H9 (cell line): ENCODE results near the gene C11orf21. TPM values are rescaled to one million over a fixed set of nuclear protein-coding genes. Genes with fewer than 3 reads are reported as not detected.

Experiments
- DNase-seq: peaks from one replicate; pipeline ENCODE4 v3.0.0-alpha.2; 2017
- H2AFZ ChIP-seq: one replicate; pipeline ENCODE4 v1.6.1; 2013; ENCODE audit warnings: mild to moderate bottlenecking, low read length, control low read depth, moderate library complexity
- H2AK5ac ChIP-seq: 2 replicates; pipeline ENCODE4 v1.6.1; 2013; ENCODE audit warnings: low read length, control low read depth, mixed read lengths; ENCODE audit not compliant: insufficient read length
- H2BK120ac ChIP-seq: one replicate; pipeline ENCODE4 v1.6.1; 2013; ENCODE audit warnings: low read depth, mild to moderate bottlenecking, low read length, control low read depth, inconsistent platforms; ENCODE audit not compliant: poor library complexity, severe bottlenecking
- H2BK12ac ChIP-seq: 2 replicates; pipeline ENCODE4 v1.6.1; 2013; ENCODE audit warnings: low read length, control low read depth, mixed read lengths, low read depth; ENCODE audit not compliant: insufficient read length
- H2BK15ac ChIP-seq: 2 replicates; pipeline ENCODE4 v1.6.1; 2013; ENCODE audit warnings: low read depth, low read length, control low read depth
- H2BK20ac ChIP-seq: one replicate; pipeline ENCODE4 v1.6.1; 2013; ENCODE audit warnings: low read depth, mild to moderate bottlenecking, low read length, control low read depth, inconsistent platforms; ENCODE audit not compliant: poor library complexity, severe bottlenecking
- H2BK5ac ChIP-seq: 2 replicates; pipeline ENCODE4 v1.6.1; 2013; ENCODE audit warnings: low read length, control low read depth, mixed read lengths; ENCODE audit not compliant: insufficient read length
- H3K14ac ChIP-seq: 2 replicates; pipeline ENCODE4 v1.6.1; 2013; ENCODE audit warnings: low read length, control low read depth; ENCODE audit not compliant: insufficient read depth
- H3K18ac ChIP-seq: 2 replicates; pipeline ENCODE4 v1.6.1; 2013; ENCODE audit warnings: low read depth, mild to moderate bottlenecking, mixed read lengths, low read length, control low read depth; ENCODE audit not compliant: insufficient read length
- H3K23ac ChIP-seq: 2 replicates; pipeline ENCODE4 v1.6.1; 2013; ENCODE audit warnings: low read length, control low read depth, mixed read lengths, low read depth; ENCODE audit not compliant: insufficient read length
- H3K23me2 ChIP-seq: 2 replicates; pipeline ENCODE4 v1.6.1; 2013; ENCODE audit warnings: low read depth, mild to moderate bottlenecking, mixed read lengths, low read length, control low read depth; ENCODE audit not compliant: insufficient read length, poor library complexity, severe bottlenecking
- H3K27ac ChIP-seq: 2 replicates; pipeline ENCODE4 v1.5.1; 2013; ENCODE audit warnings: low read length, control low read depth, mixed read lengths, low read depth; ENCODE audit not compliant: insufficient read length
- H3K27me3 ChIP-seq: 2 replicates; pipeline ENCODE4 v1.6.1; 2013; ENCODE audit warnings: low read length, control low read depth, inconsistent platforms; ENCODE audit not compliant: insufficient read depth
- H3K4ac ChIP-seq: 2 replicates; pipeline ENCODE4 v1.6.1; 2013; ENCODE audit warnings: low read depth, mild to moderate bottlenecking, control low read depth, inconsistent platforms, low read length, moderate library complexity
- H3K4me1 ChIP-seq: 2 replicates; pipeline ENCODE4 v1.6.1; 2013; ENCODE audit warnings: low read length, control low read depth, inconsistent platforms; ENCODE audit not compliant: insufficient read depth
- H3K4me2 ChIP-seq: 2 replicates; pipeline ENCODE4 v1.6.1; 2013; ENCODE audit warnings: low read length, control low read depth, mixed read lengths; ENCODE audit not compliant: insufficient read length, insufficient read depth
- H3K56ac ChIP-seq: 2 replicates; pipeline ENCODE4 v1.6.1; 2013; ENCODE audit warnings: low read depth, mild to moderate bottlenecking, mixed read lengths, low read length, control low read depth; ENCODE audit not compliant: insufficient read length
- H3K79me1 ChIP-seq: 2 replicates; pipeline ENCODE4 v1.6.1; 2013; ENCODE audit warnings: low read depth, mild to moderate bottlenecking, moderate library complexity, low read length, control low read depth, inconsistent platforms; ENCODE audit not compliant: insufficient read depth, poor library complexity, severe bottlenecking
- H3K79me2 ChIP-seq: 2 replicates; pipeline ENCODE4 v1.6.1; 2013; ENCODE audit warnings: low read length, control low read depth, inconsistent platforms; ENCODE audit not compliant: insufficient read depth
- H3K9ac ChIP-seq: 2 replicates; pipeline ENCODE4 v1.6.1; 2013; ENCODE audit warnings: low read length, control low read depth, mixed read lengths; ENCODE audit not compliant: insufficient read length; ENCODE audit errors: extremely low read depth
- H3K9me3 ChIP-seq: one replicate; pipeline ENCODE4 v1.6.1; 2013; ENCODE audit warnings: low read depth, low read length, inconsistent platforms; ENCODE audit not compliant: control insufficient read depth
- H3T11ph ChIP-seq: one replicate; pipeline ENCODE4 v1.6.1; 2013; ENCODE audit warnings: mild to moderate bottlenecking, low read length, control low read depth, inconsistent platforms
- H4K20me1 ChIP-seq: one replicate; pipeline ENCODE4 v1.6.1; 2013; ENCODE audit not compliant: control insufficient read depth, insufficient read length, insufficient read depth
- H4K5ac ChIP-seq: 2 replicates; pipeline ENCODE4 v1.6.1; 2013; ENCODE audit warnings: low read depth, mild to moderate bottlenecking, mixed read lengths, low read length, control low read depth; ENCODE audit not compliant: insufficient read length
- H4K8ac ChIP-seq: replicated peaks from 2 replicates; pipeline ENCODE4 v1.6.1; 2013; ENCODE audit warnings: low read length, control low read depth, mixed read lengths, low read depth; ENCODE audit not compliant: insufficient read length
- H4K91ac ChIP-seq: 2 replicates; pipeline ENCODE4 v1.6.1; 2013; ENCODE audit warnings: low read depth, mild to moderate bottlenecking, moderate library complexity, mixed read lengths, low read length, control low read depth; ENCODE audit not compliant: insufficient read length
- H3K27ac Mint-ChIP-seq, 3 experiments: 2 replicates in 2 of 3; 3 replicates in 1 of 3; pipeline ENCODE4 v1.8.0; 2020 to 2021; ENCODE audit warnings: mixed read lengths in 3 of 3, mild to moderate bottlenecking in 1 of 3, moderate library complexity in 1 of 3
- H3K27me3 Mint-ChIP-seq: 2 replicates; pipeline ENCODE4 v1.8.0; 2021; ENCODE audit warnings: low read depth, mild to moderate bottlenecking, moderate library complexity, mixed read lengths
- H3K36me3 Mint-ChIP-seq, 3 experiments: 2 replicates in 2 of 3; 3 replicates in 1 of 3; pipeline ENCODE4 v1.8.0; 2020 to 2021; ENCODE audit warnings: low read depth in 3 of 3, mixed read lengths in 3 of 3; ENCODE audit not compliant: insufficient read depth in 1 of 3
- H3K4me1 Mint-ChIP-seq, 2 experiments: 2 replicates each; pipeline ENCODE4 v1.8.0; 2020; ENCODE audit warnings: mixed read lengths in 2 of 2
- H3K4me3 Mint-ChIP-seq, 2 experiments: 2 replicates in 1 of 2; 3 replicates in 1 of 2; pipeline ENCODE4 v1.8.0; 2020 to 2021; ENCODE audit warnings: mild to moderate bottlenecking in 2 of 2, mixed read lengths in 2 of 2, moderate library complexity in 1 of 2
- H3K9me3 Mint-ChIP-seq, 2 experiments: 2 replicates in 1 of 2; 3 replicates in 1 of 2; pipeline ENCODE4 v1.8.0; 2020; ENCODE audit warnings: mild to moderate bottlenecking in 2 of 2, mixed read lengths in 2 of 2, moderate library complexity in 1 of 2
- CTCF ChIP-seq: fragments of 200-600 bp; sonication (generic); conservative IDR thresholded peaks from 3 replicates; pipeline ENCODE4 v1.8.0; 2021; ENCODE audit warnings: antibody characterized with exemption, mild to moderate bottlenecking
- WGBS: extraction: QIAGEN DNeasy Blood & Tissue Kit; methylation state at CpG from one replicate; pipeline ENCODE4 v1.1.7; 2013; ENCODE audit warnings: missing lambda C conversion rate, low lambda C conversion rate, mixed read lengths; ENCODE audit not compliant: insufficient read length; ENCODE audit errors: extremely low coverage; 5-methylcytosine and 5-hydroxymethylcytosine counted together
- total RNA-seq: library from RNA; stranded (reverse); gene quantifications from 2 replicates; pipeline ENCODE4 v1.2.1, GENCODE V29; 2021

Gene C11orf21
- total RNA-seq, 1 experiment from 2014 or later = not detected

- Histone ChIP-seq H3K23ac (no peak overlapping the region), H2BK5ac (no peak overlapping the region), H3K79me1 (no peaks in the 10 kb centered on the region), H3K4ac (no peak overlapping the region), H3K4me2 (no peak overlapping the region), H3K14ac (no peak overlapping the region), H4K8ac (no peak overlapping the region), H4K5ac (no peak overlapping the region), H2AK5ac (no peak overlapping the region), H2BK120ac (no peak overlapping the region), H3K27me3 (no peaks in the 10 kb centered on the region; the same call in 1 of the 2 replicates), H3K27ac (no peak overlapping the region), H3K18ac (no peak overlapping the region), H3K4me1 (no peaks in the 10 kb centered on the region), H4K91ac (no peak overlapping the region), H2BK20ac (no peak overlapping the region), H2BK15ac (no peak overlapping the region), H3K79me2 (no peaks in the 10 kb centered on the region), H3K9ac (no peak overlapping the region), H3K23me2 (no peaks in the 10 kb centered on the region), H3K56ac (no peak overlapping the region), H2AFZ (no peak overlapping the region), H4K20me1 (no peaks in the 10 kb centered on the region), H3K9me3 (no peaks in the 10 kb centered on the region), H2BK12ac (no peak overlapping the region), H3T11ph (no peak overlapping the region)
- H3K27me3 Mint-ChIP-seq = peaks cover 33% of the 10 kb centered on the region
- peaks cover 0 to 5% of the 10 kb centered on the region in 2 experiments; a peak in 2 of 5 replicates for H3K9me3 Mint-ChIP-seq
- TF ChIP-seq CTCF = no peak
- no CpG with 5 or more reads among the region's 3 CpGs for WGBS
- DNase-seq = no peak
- H3K36me3 Mint-ChIP-seq = no peaks in the 10 kb centered on the region; a peak in 1 of 7 replicates
- peak overlapping the region in 1 of 3 experiments; percentile 5; a peak in 1 of 7 replicates for H3K27ac Mint-ChIP-seq
- no peak overlapping the region for H3K4me3 Mint-ChIP-seq
- no peaks in the 10 kb centered on the region for H3K4me1 Mint-ChIP-seq
Observed at GRCh38 chr11:2316963-2317244, 15.2 kb upstream of the C11orf21 start.
